IMR-90 (cell line): ENCODE measurements around the gene ZCCHC13.

Experiments
- BHLHE40 ChIP-seq: fragments of 150-350 bp; IDR thresholded peaks from 2 replicates; pipeline ENCODE4 v1.6.1; 2016; ENCODE audit warnings: mild to moderate bottlenecking, low read depth, low read length
- CTCF ChIP-seq: conservative IDR thresholded peaks from 2 replicates; pipeline ENCODE4 v1.5.1; 2012; ENCODE audit warnings: mild to moderate bottlenecking, low read depth, low read length, improper control_type of control experiment
- POLR2A ChIP-seq: IDR thresholded peaks from 2 replicates; pipeline ENCODE4 v1.6.1; 2012; ENCODE audit warnings: mild to moderate bottlenecking, low read depth, low read length
- RAD21 ChIP-seq: IDR thresholded peaks from 2 replicates; pipeline ENCODE4 v1.6.1; 2012; ENCODE audit warnings: low read length, improper control_type of control experiment
- RFX5 ChIP-seq: IDR thresholded peaks from 2 replicates; pipeline ENCODE4 v1.8.0; 2012; ENCODE audit warnings: low read depth, mild to moderate bottlenecking, low read length, moderate library complexity
- TF ChIP-seq, protein P1 (sequence below): fragments of 150-350 bp; IDR thresholded peaks from 2 replicates; pipeline ENCODE4 v1.6.1; 2017; ENCODE audit warnings: mild to moderate bottlenecking, antibody characterized with exemption, low read length, low read depth

DNA sequence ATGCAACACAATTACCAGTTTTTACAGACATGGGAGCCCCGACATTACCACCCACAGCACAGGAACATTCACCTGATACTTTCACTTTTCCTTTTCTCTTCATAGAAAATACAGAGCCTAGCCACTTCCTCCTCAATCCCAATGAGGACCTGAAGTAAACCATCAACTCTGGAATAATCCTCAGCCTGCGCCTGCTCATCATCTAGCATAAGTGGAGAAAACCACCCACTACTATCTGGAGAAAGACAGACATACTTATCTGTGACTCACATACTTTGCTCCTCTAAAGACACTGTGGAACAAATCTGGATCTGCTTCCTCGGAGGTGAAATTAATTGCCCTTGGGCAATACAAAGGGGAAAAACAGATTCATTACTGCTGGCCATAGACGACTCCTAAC is 47.8 kb downstream of the ZCCHC13 start:
- TF ChIP-seq RAD21 (no peak), CTCF (no peak), RFX5 (no peak), BHLHE40 (no peak), POLR2A (no peak)
- TF ChIP-seq, protein P1, sequence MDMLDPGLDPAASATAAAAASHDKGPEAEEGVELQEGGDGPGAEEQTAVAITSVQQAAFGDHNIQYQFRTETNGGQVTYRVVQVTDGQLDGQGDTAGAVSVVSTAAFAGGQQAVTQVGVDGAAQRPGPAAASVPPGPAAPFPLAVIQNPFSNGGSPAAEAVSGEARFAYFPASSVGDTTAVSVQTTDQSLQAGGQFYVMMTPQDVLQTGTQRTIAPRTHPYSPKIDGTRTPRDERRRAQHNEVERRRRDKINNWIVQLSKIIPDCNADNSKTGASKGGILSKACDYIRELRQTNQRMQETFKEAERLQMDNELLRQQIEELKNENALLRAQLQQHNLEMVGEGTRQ: no peak
